CD4-positive, alpha-beta T cell (primary cell): ENCODE data around the gene GIMAP1. TPM values are rescaled to one million over a fixed set of nuclear protein-coding genes. Genes with fewer than 3 reads are reported as not detected.

Experiments
- ATAC-seq: fragments of 200-7000 bp; cut with Tn5 transposase; one replicate; pipeline ENCODE4 v1.10.0; 2022; ENCODE audit warnings: mild to moderate bottlenecking; ENCODE audit not compliant: poor library complexity
- CTCF ChIA-PET: fragments of 350-600 bp; sonication (Branson Sonifier 250); formaldehyde crosslinking; loops from one replicate; lab custom pipeline; 2021; ENCODE audit warnings: antibody characterized with exemption, inconsistent platforms; lab: Charles Lee
- POLR2A ChIA-PET: fragments of 350-600 bp; sonication (Branson Sonifier 250); formaldehyde crosslinking; loops from one replicate; lab custom pipeline; 2021; ENCODE audit warnings: antibody characterized with exemption, inconsistent platforms; lab: Charles Lee
- DNase-seq, 14 experiments: peaks; one replicate each; pipeline ENCODE4 v3.0.0-alpha.2; 2013 to 2020; ENCODE audit warnings: mixed read lengths in 2 of 14
- H3K27ac ChIP-seq, 2 donors: one replicate each; pipeline versions ENCODE4 v1.5.1 to v1.7.0; 2013; ENCODE audit warnings: low read length in 2 of 2, low read depth in 1 of 2, mild to moderate bottlenecking in 1 of 2
- H3K27me3 ChIP-seq, 2 experiments: 1 replicate in 1 of 2; 2 replicates in 1 of 2; pipeline versions ENCODE4 v1.6.1 to v1.7.0; 2013; ENCODE audit warnings: low read length in 2 of 2, control low read depth in 1 of 2, mild to moderate bottlenecking in 1 of 2, moderate library complexity in 1 of 2; ENCODE audit not compliant: insufficient read depth in 2 of 2, control insufficient read depth in 1 of 2
- H3K36me3 ChIP-seq: one replicate; pipeline ENCODE4 v1.6.1; 2013; ENCODE audit warnings: low read length, control low read depth; ENCODE audit not compliant: insufficient read depth
- H3K4me1 ChIP-seq: one replicate; pipeline ENCODE4 v1.6.1; 2013; ENCODE audit warnings: low read length, control low read depth; ENCODE audit not compliant: insufficient read depth
- H3K4me3 ChIP-seq: one replicate; pipeline ENCODE4 v1.5.1; 2013; ENCODE audit warnings: mild to moderate bottlenecking, low read length, moderate library complexity
- H3K9me3 ChIP-seq, 2 experiments: 1 replicate in 1 of 2; 2 replicates in 1 of 2; pipeline versions ENCODE4 v1.6.1 to v1.7.0; 2013; ENCODE audit warnings: low read length in 2 of 2, mild to moderate bottlenecking in 2 of 2, control low read depth in 1 of 2, moderate library complexity in 1 of 2; ENCODE audit not compliant: control insufficient read depth in 1 of 2, insufficient read depth in 1 of 2
- H3K27ac Mint-ChIP-seq: one replicate; pipeline ENCODE4 v1.8.0; 2020; ENCODE audit warnings: mixed read lengths
- H3K27me3 Mint-ChIP-seq: one replicate; pipeline ENCODE4 v1.8.0; 2021; ENCODE audit warnings: mixed read lengths
- H3K36me3 Mint-ChIP-seq: one replicate; pipeline ENCODE4 v1.8.0; 2021; ENCODE audit warnings: low read depth, mixed read lengths
- H3K4me1 Mint-ChIP-seq: one replicate; pipeline ENCODE4 v1.8.0; 2021; ENCODE audit warnings: low read depth, mixed read lengths
- H3K4me3 Mint-ChIP-seq: one replicate; pipeline ENCODE4 v1.8.0; 2020; ENCODE audit warnings: mild to moderate bottlenecking, mixed read lengths
- H3K9me3 Mint-ChIP-seq: one replicate; pipeline ENCODE4 v1.8.0; 2020; ENCODE audit warnings: mixed read lengths
- CTCF ChIP-seq: fragments of 200-600 bp; IDR thresholded peaks from one replicate; pipeline ENCODE4 v1.8.0; 2022; ENCODE audit warnings: antibody characterized with exemption, mild to moderate bottlenecking
- intact Hi-C, 2 experiments: fragments of 100-400 bp; cut with DNase I in 1 of 2; cut with micrococcal nuclease in 1 of 2; formaldehyde crosslinking; loops; one replicate each; pipeline versions ENCODE4 v1.15.1 to v1.9.0; 2023 to 2025; cut with DNase I, micrococcal nuclease
- total RNA-seq, 174 experiments: library from RNA in 2 of 174; stranded (reverse) in 2 of 174; gene quantifications; one replicate each; pipeline ENCODE4 v1.2.3 and lab custom pipeline; 2021 to 2026

The GIMAP1 gene
- total RNA-seq, 2 experiments from 2014 or later = 8.0 to 8.1 TPM

DNA sequence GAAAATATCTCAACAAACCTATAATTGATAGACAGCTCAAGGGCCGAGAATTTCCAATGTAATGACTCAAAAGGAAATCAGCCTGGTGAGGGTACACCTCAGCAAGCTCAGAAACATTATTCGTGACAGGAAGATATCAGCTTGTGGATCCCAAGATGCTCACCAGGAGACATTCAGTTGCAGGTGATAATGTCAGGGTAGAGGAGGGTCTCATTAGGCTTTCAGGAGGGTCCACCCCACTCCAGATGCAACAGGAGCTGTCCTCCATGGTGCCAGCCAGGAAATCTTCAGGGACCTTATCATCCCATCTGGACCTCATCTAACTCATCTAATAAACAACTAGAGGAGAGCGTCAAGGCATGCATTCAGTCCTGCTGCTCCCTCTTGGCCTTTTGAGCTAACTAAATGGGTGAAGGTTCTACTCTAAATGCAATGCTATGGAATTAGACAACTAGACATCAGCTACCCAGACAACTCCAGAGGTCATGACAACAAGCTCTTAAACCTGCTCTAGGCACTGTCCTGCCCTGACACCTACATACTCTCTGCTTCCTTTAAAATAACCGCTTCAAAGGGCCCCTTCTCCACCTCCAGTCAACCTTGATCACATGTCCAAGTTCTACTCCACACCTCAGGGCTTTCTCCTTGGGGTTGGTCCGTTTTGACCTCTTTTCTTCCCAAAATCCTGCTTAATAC is 16.5 kb downstream of the GIMAP1 start:
- H3K4me1 Mint-ChIP-seq = peaks cover 80% of the 10 kb centered on the region
- Histone ChIP-seq H3K27ac (peak overlapping the region; percentile 56 to 60), H3K36me3 (peaks cover under 1% of the 10 kb centered on the region), H3K4me1 (peaks cover 60% of the 10 kb centered on the region), H3K9me3 (peaks cover 0 to 10% of the 10 kb centered on the region in 2 experiments), H3K4me3 (no peak overlapping the region), H3K27me3 (no peaks in the 10 kb centered on the region)
- ChIA-PET POLR2A (interaction anchor here (0.7 to 6.6 kb wide), 16 partner anchors 10 to 251 kb away, joined by 3 to 58 read pairs (median 3); partner anchors contain the start of genes GIMAP1 and GIMAP7), CTCF (interaction anchor here (0.7 to 4.5 kb wide), 8 partner anchors 8 to 284 kb away, joined by 3 to 27 read pairs (median 4); partner anchors contain the start of gene GIMAP1)
- intact Hi-C loops = no loop called here
- peaks cover 34% of the 10 kb centered on the region for H3K36me3 Mint-ChIP-seq
- no peak for TF ChIP-seq CTCF
- ATAC-seq (peak; percentile 14), DNase-seq (peak in 2 of 14 experiments; percentile 62)
- H3K27me3 Mint-ChIP-seq = no peaks in the 10 kb centered on the region
- H3K27ac Mint-ChIP-seq = peak overlapping the region; percentile 87
- peaks cover 8% of the 10 kb centered on the region for H3K9me3 Mint-ChIP-seq
- H3K4me3 Mint-ChIP-seq = peak overlapping the region; percentile 17

- no peak for TF ChIP-seq CTCF
- Mint-ChIP-seq H3K4me1 (peaks cover 76% of the 10 kb centered on the region), H3K27me3 (no peaks in the 10 kb centered on the region), H3K36me3 (peaks cover 34% of the 10 kb centered on the region), H3K9me3 (peaks cover 2% of the 10 kb centered on the region), H3K27ac (peak overlapping the region; percentile 87), H3K4me3 (peak overlapping the region; percentile 96)
- ChIA-PET CTCF (interaction anchor here (0.7 to 4.5 kb wide), 6 partner anchors 9 to 285 kb away, joined by 3 to 27 read pairs (median 4); partner anchors contain the start of gene GIMAP1), POLR2A (interaction anchor here (0.7 to 6.6 kb wide), 9 partner anchors 10 to 252 kb away, joined by 3 to 58 read pairs (median 4); partner anchors contain the start of genes GIMAP1 and GIMAP7)
- no peak for DNase-seq
- Histone ChIP-seq H3K27me3 (no peaks in the 10 kb centered on the region), H3K9me3 (peaks cover 0 to 3% of the 10 kb centered on the region in 2 experiments), H3K36me3 (peaks cover 7% of the 10 kb centered on the region), H3K27ac (peak overlapping the region; percentile 26 to 56), H3K4me3 (no peak overlapping the region), H3K4me1 (peaks cover 60% of the 10 kb centered on the region)
- intact Hi-C loops = no loop called here
- no peak for ATAC-seq
Measured at GRCh38 chr7:150733482-150734095, 17.2 kb downstream of the GIMAP1 start.

GRCh38 chr7:150734254-150734653 is 17.8 kb downstream of the GIMAP1 start:
- peak overlapping the region; percentile 56 to 87 for H3K27ac ChIP-seq
- H3K4me3 ChIP-seq = no peak overlapping the region
- Mint-ChIP-seq H3K4me3 (peak overlapping the region; percentile 96), H3K9me3 (no peaks in the 10 kb centered on the region), H3K27ac (peak overlapping the region; percentile 87), H3K36me3 (peaks cover 35% of the 10 kb centered on the region), H3K27me3 (no peaks in the 10 kb centered on the region), H3K4me1 (peaks cover 71% of the 10 kb centered on the region)
- H3K9me3 ChIP-seq = no peaks in the 10 kb centered on the region
- TF ChIP-seq CTCF = no peak
- DNase-seq = peak in 1 of 14 experiments; percentile 46
- no peak for ATAC-seq
- peaks cover 60% of the 10 kb centered on the region for H3K4me1 ChIP-seq
- H3K27me3 ChIP-seq = no peaks in the 10 kb centered on the region
- CTCF ChIA-PET = interaction anchor here (1.0 to 1.1 kb wide), 2 partner anchors 18 to 56 kb away, joined by 3 read pairs; partner anchors contain the start of gene GIMAP1
- H3K36me3 ChIP-seq = peaks cover 13% of the 10 kb centered on the region
- POLR2A ChIA-PET = no interaction called here
- intact Hi-C loops = no loop called here
